OCI-LY7 (cell line): ENCODE results near the gene POTEB3. TPM values are rescaled to one million over a fixed set of nuclear protein-coding genes. Genes with fewer than 3 reads are reported as not detected.
"Not testable (repeated sequence)": the region's sequence is repeated elsewhere in the genome, so short reads cannot be mapped to it uniquely, and the experiment has no call there.

Experiments used
- BruUV-seq: library from RNA; stranded (reverse); fragments of 400-500 nt; replicated peaks from 2 replicates; lab custom pipeline; 2021; lab: Mats Ljungman, UMichigan
- CTCF ChIA-PET: fragments of 300-600 bp; sonication (Branson Sonifier 250); formaldehyde crosslinking; loops from one replicate; lab custom pipeline; 2022; ENCODE audit warnings: antibody characterized with exemption; ENCODE audit not compliant: unreplicated experiment; lab: Charles Lee
- POLR2A ChIA-PET: fragments of 300-600 bp; sonication (Branson Sonifier 250); formaldehyde crosslinking; loops from one replicate; lab custom pipeline; 2022; ENCODE audit warnings: antibody characterized with exemption; lab: Charles Lee
- DNase-seq: peaks from one replicate; pipeline ENCODE4 v3.0.0-alpha.2; 2015; ENCODE audit warnings: low spot score
- H2AFZ ChIP-seq: fragments of 200-600 bp; sonication (generic), shearing (Covaris generic); 2 replicates; pipeline ENCODE4 v1.6.1; 2014; ENCODE audit warnings: mild to moderate bottlenecking, antibody characterized with exemption, low read length, moderate library complexity
- H3K27ac ChIP-seq: fragments of 200-600 bp; sonication (generic); 2 replicates; pipeline ENCODE4 v1.5.1; 2014; ENCODE audit warnings: mixed run types, low read depth, mild to moderate bottlenecking, moderate library complexity, low read length, inconsistent platforms; ENCODE audit not compliant: poor library complexity, severe bottlenecking
- H3K36me3 ChIP-seq: fragments of 200-600 bp; sonication (generic); 2 replicates; pipeline ENCODE4 v1.6.1; 2014; ENCODE audit warnings: mild to moderate bottlenecking, antibody characterized with exemption, low read length, moderate library complexity, mixed read lengths; ENCODE audit not compliant: insufficient read depth
- H3K4me1 ChIP-seq: fragments of 200-600 bp; sonication (generic); 2 replicates; pipeline ENCODE4 v1.5.1; 2014; ENCODE audit warnings: mild to moderate bottlenecking, low read length; ENCODE audit not compliant: insufficient read depth, poor library complexity, severe bottlenecking
- H3K4me2 ChIP-seq: fragments of 200-600 bp; sonication (generic); 2 replicates; pipeline ENCODE4 v1.6.1; 2014; ENCODE audit warnings: mild to moderate bottlenecking, low read length
- H3K4me3 ChIP-seq: fragments of 200-600 bp; sonication (generic); 2 replicates; pipeline ENCODE4 v1.5.1; 2014; ENCODE audit warnings: mild to moderate bottlenecking, low read depth, low read length; ENCODE audit not compliant: poor library complexity, severe bottlenecking
- H3K79me2 ChIP-seq: fragments of 200-600 bp; sonication (generic); 2 replicates; pipeline ENCODE4 v1.6.1; 2016; ENCODE audit warnings: low read depth, mild to moderate bottlenecking, low read length, moderate library complexity, mixed read lengths; ENCODE audit not compliant: insufficient read depth
- H3K9me2 ChIP-seq: fragments of 200-600 bp; sonication (generic); 2 replicates; pipeline ENCODE4 v1.6.1; 2016; ENCODE audit warnings: mild to moderate bottlenecking, low read length, mixed read lengths; ENCODE audit not compliant: insufficient read depth
- H3K9me3 ChIP-seq: fragments of 200-600 bp; sonication (generic); 2 replicates; pipeline ENCODE4 v1.6.1; 2014; ENCODE audit warnings: mild to moderate bottlenecking, mixed run types, low read length, mixed read lengths
- H4K20me1 ChIP-seq: fragments of 200-600 bp; sonication (generic); 2 replicates; pipeline ENCODE4 v1.6.1; 2014; ENCODE audit warnings: mild to moderate bottlenecking, antibody characterized with exemption, low read length, moderate library complexity, mixed read lengths; ENCODE audit not compliant: insufficient read depth
- intact Hi-C: fragments of 100-400 bp; cut with micrococcal nuclease; formaldehyde crosslinking; loops from one replicate; pipeline ENCODE4 v1.10.0; 2022; ENCODE audit not compliant: unreplicated experiment
- microRNA-seq: library from miRNA; unstranded; fragments of <30 nt; microRNA quantifications from one replicate; pipeline ENCODE4 v1.2.0, GENCODE V29; 2022; ENCODE audit warnings: borderline replicate concordance
- small RNA-seq: library from RNA; depleted of rRNA; stranded (forward); fragments of <200 nt; gene quantifications from one replicate; pipeline ENCODE3, GENCODE V24; 2014
- total RNA-seq, 2 experiments: library from RNA; depleted of rRNA in 1 of 2; stranded (reverse); fragments of >200 nt in 1 of 2; shearing (Covaris generic) in 1 of 2; gene quantifications; 2 replicates each; pipeline ENCODE4 v1.2.3, GENCODE V29; 2014 to 2022

POTEB3 gene
- total RNA-seq, 2 experiments from 2014 or later = not detected

DNA sequence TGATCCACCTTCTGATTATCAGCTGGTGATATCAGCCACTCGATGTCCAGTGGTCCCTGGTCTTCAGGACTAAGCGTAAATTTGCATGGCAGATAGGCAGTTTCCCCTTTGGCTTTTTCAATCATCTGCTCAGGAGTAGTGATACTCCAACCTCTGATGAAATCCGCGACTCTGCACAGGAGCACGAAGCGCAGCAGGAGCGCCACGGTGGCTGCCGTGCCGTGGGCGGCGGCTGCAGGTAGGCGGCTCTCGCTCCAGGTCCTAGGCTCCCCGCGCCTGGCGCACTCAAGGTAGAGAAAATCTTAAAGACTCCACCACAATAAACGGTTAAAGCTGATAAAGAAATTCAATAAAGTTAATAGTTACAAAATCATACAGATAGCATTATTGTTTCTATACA lies 66.6 kb downstream of the POTEB3 start:
- DNase-seq, intact Hi-C loops, H3K9me2 ChIP-seq, H3K79me2 ChIP-seq, CTCF ChIA-PET, H3K9me3 ChIP-seq, H3K4me2 ChIP-seq, H3K4me3 ChIP-seq, POLR2A ChIA-PET, H3K36me3 ChIP-seq, H3K4me1 ChIP-seq, BruUV-seq, H4K20me1 ChIP-seq, H2AFZ ChIP-seq, H3K27ac ChIP-seq: not testable (repeated sequence)

DNA sequence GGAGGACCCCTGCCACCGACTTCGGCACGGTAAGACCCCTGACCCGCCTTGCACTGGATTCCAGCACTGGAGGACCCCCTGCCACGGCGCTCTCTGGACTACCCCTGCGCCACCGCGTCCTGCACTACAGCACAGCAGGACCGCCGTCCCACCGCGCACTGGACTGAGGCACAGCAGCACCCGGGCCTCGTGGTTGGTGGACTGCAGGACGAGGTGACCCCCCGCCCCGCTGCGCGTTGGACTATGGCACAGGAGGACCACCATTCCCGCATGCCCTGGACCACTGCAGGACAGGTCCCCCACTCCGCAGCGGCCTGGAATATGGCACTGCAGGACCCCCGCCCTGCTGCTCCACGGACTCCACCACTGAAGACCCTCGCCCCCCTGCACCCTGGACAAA lies 71.1 kb downstream of the POTEB3 start:
- H3K4me2 ChIP-seq, H4K20me1 ChIP-seq, H3K79me2 ChIP-seq, H3K36me3 ChIP-seq, H3K4me3 ChIP-seq, POLR2A ChIA-PET, H3K9me2 ChIP-seq, H3K9me3 ChIP-seq, DNase-seq, CTCF ChIA-PET, H3K27ac ChIP-seq, H3K4me1 ChIP-seq, BruUV-seq, intact Hi-C loops, H2AFZ ChIP-seq: not testable (repeated sequence)

GRCh38 chr15:21368625-21369024 lies 71.7 kb downstream of the POTEB3 start:
- BruUV-seq, H3K4me2 ChIP-seq, H2AFZ ChIP-seq, H3K4me1 ChIP-seq, DNase-seq, H3K27ac ChIP-seq, H3K4me3 ChIP-seq, intact Hi-C loops, H3K79me2 ChIP-seq, H3K36me3 ChIP-seq, H4K20me1 ChIP-seq, CTCF ChIA-PET, H3K9me3 ChIP-seq, H3K9me2 ChIP-seq, POLR2A ChIA-PET: not testable (repeated sequence)

Small RNA genes lying within 50 kb of the gene (microRNA-seq; reads per million reads assigned to microRNA genes)
- gene MIR3118-3 = not detected

Small RNA genes lying within 50 kb of the gene (small RNA-seq; reads per million reads assigned to genes)
- gene GRAMD4P6 = not detected
- gene MIR3118-3 = not detected
- gene RF00026 = not detected
